ENCODE data around the gene MAP3K8.

MAP3K8 gene

GRCh38 chr10:30495687-30496086 lies 61.7 kb downstream of the MAP3K8 start:
- peak; percentile 46 for DNase-seq (ENCODE audit: low read depth)
- TF ChIP-seq CTCF (IDR thresholded peaks at IDR 0.05; ENCODE audit: insufficient read depth, low read depth, low read length, missing control alignments), result no peak
- no peak overlapping the region for H3K4me3 ChIP-seq (ENCODE audit: low read length)

- no peak for TF ChIP-seq CTCF (IDR thresholded peaks at IDR 0.05; ENCODE audit: insufficient read depth, low read depth, low read length, missing control alignments)
- no peak for DNase-seq (ENCODE audit: low read depth)
- no peak overlapping the region for H3K4me3 ChIP-seq (ENCODE audit: low read length)
These were observed 65.8 kb downstream of the MAP3K8 start for GRCh38 chr10:30499816-30500215.

- H3K4me3 ChIP-seq (ENCODE audit: low read length), result no peak overlapping the region
- TF ChIP-seq CTCF (IDR thresholded peaks at IDR 0.05; ENCODE audit: insufficient read depth, low read depth, low read length, missing control alignments), result no peak
- no peak for DNase-seq (ENCODE audit: low read depth)
These were observed 66.5 kb downstream of the MAP3K8 start for GRCh38 chr10:30500534-30500933.

GRCh38 chr10:30500963-30501504 lies 67.0 kb downstream of the MAP3K8 start:
- DNase-seq (ENCODE audit: low read depth), result no peak
- TF ChIP-seq CTCF (IDR thresholded peaks at IDR 0.05; ENCODE audit: insufficient read depth, low read depth, low read length, missing control alignments), result no peak
- no peak overlapping the region for H3K4me3 ChIP-seq (ENCODE audit: low read length)

- DNase-seq (ENCODE audit: low read depth), result peak; percentile 14
- H3K4me3 ChIP-seq (ENCODE audit: low read length), result no peak overlapping the region
- no peak for TF ChIP-seq CTCF (IDR thresholded peaks at IDR 0.05; ENCODE audit: insufficient read depth, low read depth, low read length, missing control alignments)
These were observed 68.5 kb downstream of the MAP3K8 start for GRCh38 chr10:30502266-30503060.

GRCh38 chr10:30503700-30504266 lies 69.8 kb downstream of the MAP3K8 start:
- no peak for TF ChIP-seq CTCF (IDR thresholded peaks at IDR 0.05; ENCODE audit: insufficient read depth, low read depth, low read length, missing control alignments)
- DNase-seq (ENCODE audit: low read depth), result no peak
- H3K4me3 ChIP-seq (ENCODE audit: low read length), result no peak overlapping the region
